AG10803 (cell line): ENCODE measurements around the gene TNFRSF18.

Experiments
- DNase-seq: peaks from one replicate; pipeline ENCODE4 v3.0.0; 2010; ENCODE audit warnings: low read depth
- H3K4me3 ChIP-seq: 2 replicates; pipeline ENCODE4 v1.5.1; 2011; ENCODE audit warnings: mild to moderate bottlenecking, low read length, control low read depth
- CTCF ChIP-seq: conservative IDR thresholded peaks from 2 replicates; pipeline ENCODE4 v1.5.1; 2011; ENCODE audit warnings: mild to moderate bottlenecking, low read length, control low read depth, inconsistent platforms

Gene TNFRSF18

GRCh38 chr1:1206966-1207531 lies 657 bp upstream of the TNFRSF18 start:
- H3K4me3 ChIP-seq, result no peak overlapping the region
- DNase-seq, result no peak
- no peak for TF ChIP-seq CTCF

GRCh38 chr1:1205769-1206375 lies 520 bp downstream of the TNFRSF18 start:
- no peak overlapping the region for H3K4me3 ChIP-seq
- DNase-seq, result no peak
- no peak for TF ChIP-seq CTCF

GRCh38 chr1:1204998-1205768 lies 1.2 kb downstream of the TNFRSF18 start:
- H3K4me3 ChIP-seq, result no peak overlapping the region
- DNase-seq, result no peak
- no peak for TF ChIP-seq CTCF

GRCh38 chr1:1204425-1204920 lies 1.9 kb downstream of the TNFRSF18 start:
- no peak for TF ChIP-seq CTCF
- DNase-seq, result no peak
- no peak overlapping the region for H3K4me3 ChIP-seq

GRCh38 chr1:1203561-1204424 lies 2.6 kb downstream of the TNFRSF18 start:
- no peak for DNase-seq
- H3K4me3 ChIP-seq, result no peak overlapping the region
- no peak for TF ChIP-seq CTCF

- DNase-seq, result no peak
- TF ChIP-seq CTCF, result no peak
- H3K4me3 ChIP-seq, result no peak overlapping the region
These were observed 3.4 kb downstream of the TNFRSF18 start for GRCh38 chr1:1202831-1203560.
